GM19023 (cell line): ENCODE measurements around the gene TANGO6.
"Not testable (repeated sequence)": the region's sequence is repeated elsewhere in the genome, so short reads cannot be mapped to it uniquely, and the experiment has no call there.

Experiments used
- ATAC-seq: cut with Tn5 transposase; IDR thresholded peaks from one replicate; pipeline ENCODE4 v1.9.1; 2021; ENCODE audit warnings: mild to moderate bottlenecking, moderate library complexity; ENCODE audit not compliant: unreplicated experiment

The TANGO6 gene

DNA sequence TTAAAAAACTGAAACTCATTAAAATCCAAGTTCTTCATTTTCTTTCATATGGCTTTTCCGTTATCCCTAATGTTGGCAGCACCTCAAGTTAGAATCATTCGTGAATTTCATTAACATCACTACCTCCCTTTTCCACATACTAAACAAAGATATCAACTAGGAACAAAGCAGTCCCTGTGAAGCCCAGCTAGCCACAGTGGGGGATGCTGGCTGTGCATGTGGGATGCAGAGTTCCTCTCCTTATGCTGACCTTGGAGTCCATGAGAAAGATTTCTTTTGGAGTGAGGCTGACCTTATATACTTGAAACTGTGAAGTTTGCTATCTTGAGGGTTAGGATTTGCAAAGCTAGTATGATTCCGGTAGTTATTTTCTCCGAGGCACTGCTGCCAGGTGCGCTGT lies 117.6 kb downstream of the TANGO6 start:
- ATAC-seq: no peak

DNA sequence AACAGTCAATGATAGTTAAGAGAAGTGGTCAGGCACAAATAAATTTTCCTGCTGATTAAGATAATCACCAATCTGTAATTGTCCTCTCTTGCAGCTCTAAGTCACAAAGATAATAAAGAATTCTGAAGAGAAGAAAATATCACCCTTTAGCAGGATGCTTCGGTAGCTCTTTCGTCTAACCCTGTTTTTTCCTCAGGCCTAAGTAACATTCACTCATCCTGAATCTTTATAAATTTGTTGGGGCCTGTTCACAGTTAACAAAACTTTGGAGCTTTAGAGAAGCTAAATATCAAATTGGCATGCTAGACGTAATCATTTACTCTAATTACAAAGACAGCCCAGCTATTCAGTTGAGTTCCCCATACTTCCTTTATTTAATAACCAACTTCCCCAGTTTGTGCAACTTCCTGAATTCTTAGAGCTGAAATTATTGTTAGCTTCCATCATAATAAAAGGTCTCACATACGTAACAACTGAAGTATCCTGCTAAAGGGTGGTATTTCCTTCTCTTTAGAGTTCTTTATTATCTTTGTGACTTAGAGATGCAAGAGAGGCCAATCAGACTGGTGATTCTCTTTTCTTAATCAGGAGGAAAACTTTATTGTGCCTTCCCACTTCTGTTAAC lies 118.6 kb downstream of the TANGO6 start:
- ATAC-seq: no peak

DNA sequence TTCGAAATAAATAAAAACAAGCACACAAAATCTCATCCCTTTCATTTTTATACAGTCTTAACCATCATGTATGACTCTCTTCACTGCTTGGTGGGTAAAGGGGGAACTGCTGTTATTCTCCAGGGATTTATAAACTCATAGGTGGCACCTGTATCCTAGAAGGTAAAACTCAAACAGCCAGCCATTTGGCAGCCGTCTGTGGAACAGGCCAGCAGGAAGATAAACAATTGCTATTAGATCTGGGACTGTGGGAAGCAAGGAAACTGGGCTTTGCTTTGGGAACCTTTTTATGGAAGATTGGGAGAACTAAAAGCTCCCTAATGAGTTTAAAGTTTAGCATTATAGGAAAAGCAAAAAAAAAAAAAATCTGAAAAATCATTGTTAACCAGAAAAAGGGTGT lies 126.0 kb downstream of the TANGO6 start:
- no peak for ATAC-seq

GRCh38 chr16:68972013-68972412 lies 128.7 kb downstream of the TANGO6 start:
- ATAC-seq: no peak

GRCh38 chr16:68972720-68973119 lies 129.4 kb downstream of the TANGO6 start:
- no peak for ATAC-seq

DNA sequence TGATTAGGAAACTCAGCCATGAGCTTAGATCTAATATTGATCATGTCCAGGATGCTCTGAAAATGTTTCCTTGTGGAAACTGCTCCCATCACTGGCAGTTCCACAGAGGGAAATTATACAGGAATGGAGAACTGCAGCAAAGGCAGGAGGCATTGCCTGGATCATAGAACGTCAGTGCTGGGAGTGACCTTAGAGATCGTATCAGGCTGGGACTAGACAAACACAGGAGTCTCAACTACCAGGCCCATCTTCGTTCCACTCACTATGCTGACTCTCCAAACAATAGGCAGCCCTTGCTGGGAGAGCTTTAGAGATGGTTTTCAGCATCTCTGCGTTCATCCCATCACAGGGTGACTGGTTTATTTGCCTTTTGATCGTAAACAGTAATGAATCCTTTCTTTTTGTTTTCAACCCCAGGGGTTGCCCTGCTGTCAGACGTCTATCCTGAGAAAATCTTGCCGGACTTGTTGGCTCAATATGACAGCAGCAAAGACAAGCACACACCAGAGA lies 130.3 kb downstream of the TANGO6 start:
- ATAC-seq: no peak

DNA sequence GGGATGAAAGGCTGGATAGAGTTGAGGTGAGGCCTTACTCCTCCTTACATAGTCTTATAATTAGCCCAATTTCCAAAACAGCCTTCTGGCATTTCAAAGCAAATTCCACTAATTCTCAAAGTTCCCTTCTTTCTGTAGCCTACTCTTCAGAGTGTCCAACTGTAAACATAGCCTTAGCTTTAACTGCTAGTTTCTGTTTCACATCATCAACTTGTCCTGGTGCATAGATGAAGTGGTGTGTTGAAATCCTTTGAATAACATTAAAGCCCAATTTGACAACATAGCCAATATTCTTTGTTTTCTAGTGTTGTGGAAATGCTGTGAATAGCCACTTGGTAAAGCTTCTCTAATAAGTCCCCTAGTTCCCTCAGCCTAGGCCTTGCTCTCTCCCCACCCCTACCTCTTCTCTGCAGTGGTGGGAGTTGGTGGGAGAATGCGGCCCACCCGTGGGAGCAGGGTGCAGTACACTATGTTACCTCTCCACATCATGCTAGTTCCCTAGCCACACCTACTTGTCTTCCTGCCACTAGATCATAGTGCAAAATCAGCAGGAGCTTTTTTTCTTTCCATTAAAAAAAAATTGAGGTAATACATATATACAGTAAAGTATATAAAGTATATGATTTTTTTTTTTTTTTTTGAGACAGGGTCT lies 135.1 kb downstream of the TANGO6 start:
- no peak for ATAC-seq

DNA sequence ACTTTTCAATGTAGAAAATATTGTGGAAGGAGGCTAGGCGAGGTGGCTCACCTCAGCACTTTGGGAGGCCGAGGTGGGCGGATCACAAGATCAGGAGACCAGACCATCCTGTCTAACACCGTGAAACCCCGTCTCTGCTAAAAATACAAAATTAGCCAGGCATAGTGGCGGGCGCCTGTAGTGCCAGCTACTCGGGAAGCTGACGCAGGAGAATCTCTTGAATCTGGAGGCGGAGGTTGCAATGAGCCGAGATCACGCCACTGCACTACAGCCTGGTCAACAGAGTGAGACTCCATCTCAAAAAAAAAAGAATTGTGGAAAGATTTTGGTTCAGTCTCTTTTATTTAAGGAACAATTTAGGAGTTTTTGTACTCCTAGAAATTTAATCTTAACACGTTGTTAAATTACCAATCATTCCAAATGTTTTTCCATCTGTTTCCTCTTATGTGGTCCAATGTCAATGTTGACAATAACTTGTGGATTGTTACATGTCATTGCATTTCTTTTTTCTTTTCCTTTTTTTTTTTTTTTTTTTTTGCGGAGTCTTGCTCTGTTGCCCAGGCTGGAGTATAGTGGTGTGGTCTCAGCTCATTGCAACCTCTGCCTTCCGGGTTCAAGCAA lies 137.5 kb downstream of the TANGO6 start:
- ATAC-seq: no peak

- ATAC-seq: no peak
Measured at GRCh38 chr16:68981971-68982370, 138.6 kb downstream of the TANGO6 start.

DNA sequence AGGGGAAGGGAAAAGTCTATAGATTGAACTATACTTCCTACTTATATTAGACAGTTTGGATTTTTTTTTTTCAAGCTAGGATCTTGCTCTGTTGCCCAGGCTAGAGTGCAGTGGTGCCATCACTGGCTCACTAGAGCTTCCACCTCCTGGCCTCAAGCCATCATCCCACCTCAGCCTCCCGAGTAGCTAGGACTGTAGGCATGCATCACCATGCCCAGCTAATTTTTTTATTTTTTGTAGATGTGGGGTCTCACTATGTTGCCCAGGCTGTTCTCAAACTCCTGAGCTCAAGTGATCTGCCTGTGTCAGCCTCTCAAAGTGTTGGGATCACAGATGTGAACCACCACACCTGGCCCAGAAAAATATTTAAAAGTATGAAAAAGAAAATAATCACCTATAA lies 141.1 kb downstream of the TANGO6 start:
- no peak for ATAC-seq

- ATAC-seq: no peak
Measured at GRCh38 chr16:68985268-68985667, 141.9 kb downstream of the TANGO6 start.

DNA sequence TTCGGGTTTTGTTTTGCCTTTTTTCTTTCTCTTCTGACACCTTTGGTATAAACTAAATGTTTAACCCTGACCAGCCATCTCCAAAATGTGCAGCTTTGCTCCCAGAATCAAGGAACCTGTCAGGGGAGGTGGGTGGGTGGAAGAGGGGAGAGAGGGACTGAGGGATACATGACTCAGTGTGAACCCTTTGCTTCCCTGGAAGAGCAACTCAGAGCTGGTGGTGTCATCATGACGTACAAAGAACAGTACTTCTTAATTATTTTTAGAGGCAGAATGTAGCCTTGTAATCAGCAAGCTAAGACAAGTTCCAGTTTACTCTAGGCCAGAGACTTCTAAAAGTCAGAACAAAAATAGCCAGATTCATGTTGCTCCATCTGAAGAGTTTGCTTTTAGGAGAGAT lies 142.5 kb downstream of the TANGO6 start:
- ATAC-seq: no peak

GRCh38 chr16:68987734-68988457 lies 144.6 kb downstream of the TANGO6 start:
- ATAC-seq: no peak

DNA sequence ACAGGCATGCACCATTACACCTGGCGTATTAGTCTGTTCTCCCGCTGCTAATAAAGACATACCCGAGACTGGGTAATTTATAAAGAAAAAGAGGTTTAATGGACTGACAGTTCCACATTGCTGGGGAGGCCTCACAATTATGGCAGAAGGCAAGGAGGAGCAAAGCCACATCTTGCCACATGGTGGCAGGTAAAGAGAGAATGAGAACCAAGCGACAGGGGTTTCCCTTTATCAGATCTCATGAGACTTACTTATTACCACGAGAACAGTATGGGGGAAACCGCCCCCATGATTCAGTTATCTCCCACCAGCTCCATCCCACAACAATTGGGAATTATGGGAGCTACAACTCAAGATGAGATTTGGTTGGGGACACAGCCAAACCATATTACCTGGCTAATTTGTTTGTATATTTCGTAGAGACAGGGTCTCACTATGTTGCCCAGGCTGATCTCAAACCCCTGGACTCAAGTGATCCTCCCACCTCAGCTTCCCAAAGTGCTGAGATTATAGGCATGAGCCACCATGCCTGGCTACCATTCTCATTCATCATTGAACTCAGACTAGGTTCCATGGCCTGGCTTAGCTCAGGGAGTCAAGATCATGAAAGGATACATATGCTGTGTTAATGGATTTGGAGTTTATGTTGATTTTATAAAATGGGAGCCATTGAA lies 147.0 kb downstream of the TANGO6 start:
- ATAC-seq: not testable (repeated sequence)

DNA sequence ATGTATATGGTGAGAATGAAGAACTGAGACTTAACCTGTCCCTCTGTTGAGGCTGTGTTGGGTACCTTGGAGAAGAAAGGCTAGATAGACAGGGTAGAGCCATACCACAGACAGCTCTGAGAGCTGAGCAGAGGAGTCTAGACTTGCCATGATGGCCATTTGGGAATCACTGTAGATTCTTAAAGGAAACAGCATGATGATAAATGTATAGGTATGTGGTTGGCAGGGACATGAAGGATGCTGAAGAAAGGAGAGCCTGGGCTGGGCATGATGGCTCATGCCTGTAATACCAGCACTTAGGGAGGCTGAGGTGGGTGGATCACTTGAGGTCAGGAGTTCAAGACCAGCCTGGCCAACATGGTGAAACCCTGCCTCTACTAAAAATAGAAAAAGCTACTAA lies 147.7 kb downstream of the TANGO6 start:
- no peak for ATAC-seq

GRCh38 chr16:68992521-68992920 lies 149.2 kb downstream of the TANGO6 start:
- no peak for ATAC-seq

DNA sequence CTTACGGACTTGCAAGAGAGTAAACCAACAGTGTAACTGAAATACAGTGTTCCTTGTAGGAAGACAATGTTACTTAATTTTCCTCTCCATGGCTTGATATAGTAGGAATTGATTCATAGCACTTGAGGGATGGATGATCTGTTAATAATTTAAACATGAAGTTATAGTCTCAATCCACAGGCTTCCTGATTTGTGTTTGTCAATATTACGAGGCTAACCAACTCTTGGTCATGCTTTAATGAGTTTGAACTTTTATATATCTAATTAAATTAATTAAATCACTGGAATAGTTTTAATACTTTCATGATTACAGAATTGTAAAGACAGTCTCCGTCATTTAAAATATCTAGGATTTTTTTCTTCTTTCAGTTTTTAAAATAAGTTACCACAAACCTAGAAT lies 150.1 kb downstream of the TANGO6 start:
- ATAC-seq: no peak

- no peak for ATAC-seq
Measured at GRCh38 chr16:68993885-68994284, 150.6 kb downstream of the TANGO6 start.

- ATAC-seq: no peak
Measured at GRCh38 chr16:68994324-68994723, 151.0 kb downstream of the TANGO6 start.

DNA sequence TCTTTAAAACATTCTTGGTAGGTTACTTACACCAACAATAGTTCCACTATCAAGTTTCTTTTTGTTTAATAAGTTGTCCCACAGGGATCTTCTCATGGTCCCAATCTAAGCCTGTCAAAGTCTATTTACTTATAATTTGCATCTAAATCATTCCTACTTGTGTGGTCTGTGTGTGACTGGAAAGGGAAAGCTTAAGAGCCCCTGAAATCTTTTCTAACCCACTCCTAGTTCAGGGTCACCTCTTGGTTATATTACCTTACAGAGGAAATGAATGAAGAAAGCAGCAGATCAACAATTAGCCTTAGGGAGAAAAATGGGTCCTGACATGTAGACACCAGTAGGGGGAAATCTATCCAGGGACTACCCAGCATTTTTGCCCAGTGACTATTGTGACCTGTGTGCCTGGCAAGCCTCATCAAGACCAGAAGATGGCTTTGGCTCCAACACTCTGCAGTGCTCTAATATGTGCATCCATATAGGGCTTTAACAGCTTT lies 151.7 kb downstream of the TANGO6 start:
- no peak for ATAC-seq

GRCh38 chr16:68997564-68997963 lies 154.2 kb downstream of the TANGO6 start:
- ATAC-seq: no peak
